HG03159 (cell line): ENCODE data around the gene PAPPA.

Experiments used
- ATAC-seq: cut with Tn5 transposase; IDR thresholded peaks from one replicate; pipeline ENCODE4 v1.9.1; 2021; ENCODE audit warnings: mild to moderate bottlenecking, moderate library complexity; ENCODE audit not compliant: unreplicated experiment

The PAPPA gene

GRCh38 chr9:116269250-116269649 is 115.7 kb downstream of the PAPPA start:
- ATAC-seq = no peak

- ATAC-seq = no peak
Observed at GRCh38 chr9:116270546-116270945, 117.0 kb downstream of the PAPPA start.

- no peak for ATAC-seq
Observed at GRCh38 chr9:116271340-116271739, 117.7 kb downstream of the PAPPA start.

- no peak for ATAC-seq
Observed at GRCh38 chr9:116271991-116272390, 118.4 kb downstream of the PAPPA start.

GRCh38 chr9:116274293-116274692 is 120.7 kb downstream of the PAPPA start:
- no peak for ATAC-seq

GRCh38 chr9:116275418-116276195 is 122.0 kb downstream of the PAPPA start:
- no peak for ATAC-seq

GRCh38 chr9:116276196-116276493 is 122.6 kb downstream of the PAPPA start:
- ATAC-seq = no peak

- no peak for ATAC-seq
Observed at GRCh38 chr9:116276651-116277121, 123.1 kb downstream of the PAPPA start.

- no peak for ATAC-seq
Observed at GRCh38 chr9:116278326-116278725, 124.7 kb downstream of the PAPPA start.

GRCh38 chr9:116279230-116279629 is 125.6 kb downstream of the PAPPA start:
- no peak for ATAC-seq

GRCh38 chr9:116280529-116280928 is 126.9 kb downstream of the PAPPA start:
- ATAC-seq = no peak

- ATAC-seq = no peak
Observed at GRCh38 chr9:116282597-116282996, 129.0 kb downstream of the PAPPA start.

GRCh38 chr9:116284518-116284917 is 130.9 kb downstream of the PAPPA start:
- ATAC-seq = no peak

GRCh38 chr9:116285320-116285719 is 131.7 kb downstream of the PAPPA start:
- no peak for ATAC-seq

- ATAC-seq = no peak
Observed at GRCh38 chr9:116286297-116286696, 132.7 kb downstream of the PAPPA start.

GRCh38 chr9:116287721-116288120 is 134.1 kb downstream of the PAPPA start:
- no peak for ATAC-seq

- no peak for ATAC-seq
Observed at GRCh38 chr9:116288658-116289057, 135.1 kb downstream of the PAPPA start.

GRCh38 chr9:116297346-116297745 is 143.8 kb downstream of the PAPPA start:
- no peak for ATAC-seq

- ATAC-seq = no peak
Observed at GRCh38 chr9:116298249-116298648, 144.7 kb downstream of the PAPPA start.

GRCh38 chr9:116298878-116299391 is 145.3 kb downstream of the PAPPA start:
- ATAC-seq = no peak

- ATAC-seq = no peak
Observed at GRCh38 chr9:116300360-116300870, 146.8 kb downstream of the PAPPA start.

GRCh38 chr9:116303270-116303669 is 149.7 kb downstream of the PAPPA start:
- no peak for ATAC-seq
